Activated CD8-positive, alpha-beta memory T cell treated with anti-CD3 and anti-CD28 coated beads for 36 hours (primary cell): ENCODE measurements around the gene TMEM134. TPM values are rescaled to one million over a fixed set of nuclear protein-coding genes. Genes with fewer than 3 reads are reported as not detected.
"Not testable (repeated sequence)": the region's sequence is repeated elsewhere in the genome, so short reads cannot be mapped to it uniquely, and the experiment has no call there.

Experiments
- CTCF ChIA-PET: fragments of 350-600 bp; sonication (Branson Sonifier 250); formaldehyde crosslinking; loops from one replicate; lab custom pipeline; 2021; ENCODE audit warnings: antibody characterized with exemption; lab: Charles Lee
- POLR2A ChIA-PET: fragments of 350-600 bp; sonication (Branson Sonifier 250); formaldehyde crosslinking; loops from one replicate; lab custom pipeline; 2021; ENCODE audit warnings: antibody characterized with exemption; lab: Charles Lee
- total RNA-seq, 2 experiments: library from RNA; stranded (reverse); gene quantifications; one replicate each; pipeline ENCODE4 v1.2.3, GENCODE V29; 2021

The TMEM134 gene
- total RNA-seq, 2 experiments from 2014 or later = 46.4 to 47.7 TPM

- POLR2A ChIA-PET = interaction anchor here (0.7 to 2.1 kb wide), 3 partner anchors 14 to 71 kb away, joined by 3 to 6 read pairs (median 4); partner anchors contain the start of gene PITPNM1
Observed at GRCh38 chr11:67491276-67492068, 22.4 kb upstream of the TMEM134 start.

GRCh38 chr11:67490727-67491065 is 21.6 kb upstream of the TMEM134 start:
- ChIA-PET POLR2A (interaction anchor here (2.1 kb wide), 1 partner anchor 15 kb away, joined by 6 read pairs; the partner anchor contains the start of gene PITPNM1), CTCF (interaction anchor here (0.8 to 0.9 kb wide), 2 partner anchors 21 to 25 kb away, joined by 3 read pairs; partner anchors contain the start of gene TMEM134)

More at GRCh38 chr11:67491276-67492068, 22.4 kb upstream of the TMEM134 start:
- CTCF ChIA-PET = interaction anchor here (0.8 to 1.3 kb wide), 2 partner anchors 8 to 22 kb away, joined by 3 to 5 read pairs; partner anchors contain the start of genes AIP and TMEM134

GRCh38 chr11:67489885-67490726 is 21.1 kb upstream of the TMEM134 start:
- CTCF ChIA-PET = interaction anchor here (0.6 to 0.9 kb wide), 4 partner anchors 11 to 1602 kb away, joined by 3 read pairs; partner anchors contain the start of genes FIBP and TMEM134
- POLR2A ChIA-PET = interaction anchor here (2.1 kb wide), 1 partner anchor 15 kb away, joined by 6 read pairs; the partner anchor contains the start of gene PITPNM1

GRCh38 chr11:67489203-67489884 is 20.3 kb upstream of the TMEM134 start:
- POLR2A ChIA-PET = interaction anchor here (7.0 kb wide), 1 partner anchor 53 kb away, joined by 79 read pairs; the partner anchor contains the start of gene PTPRCAP
- CTCF ChIA-PET = interaction anchor here (0.6 to 0.9 kb wide), 4 partner anchors 11 to 1601 kb away, joined by 3 read pairs; partner anchors contain the start of genes FIBP and PITPNM1

GRCh38 chr11:67486481-67487195 is 17.6 kb upstream of the TMEM134 start:
- ChIA-PET CTCF (interaction anchor here (0.6 to 1.9 kb wide), 5 partner anchors 14 to 111 kb away, joined by 3 to 5 read pairs (median 4); partner anchors contain the start of genes PITPNM1 and PPP1CA), POLR2A (interaction anchor here (0.8 to 7.0 kb wide), 7 partner anchors 17 to 95 kb away, joined by 3 to 79 read pairs (median 5); partner anchors contain the start of genes PPP1CA, PTPRCAP and RAD9A)

- ChIA-PET CTCF (interaction anchor here (1.0 kb wide), 1 partner anchor 15 kb away, joined by 4 read pairs; no protein-coding TSS in a partner anchor), POLR2A (interaction anchor here (0.5 to 7.0 kb wide), 8 partner anchors 16 to 246 kb away, joined by 3 to 79 read pairs (median 4); partner anchors contain the start of genes CORO1B, PPP1CA and PTPRCAP)
Observed at GRCh38 chr11:67485873-67486361, 16.9 kb upstream of the TMEM134 start.

- ChIA-PET POLR2A (interaction anchor here (0.7 to 7.0 kb wide), 6 partner anchors 17 to 245 kb away, joined by 3 to 79 read pairs (median 6); partner anchors contain the start of gene PTPRCAP), CTCF (interaction anchor here (0.7 to 1.5 kb wide), 5 partner anchors 14 to 1975 kb away, joined by 3 to 5 read pairs (median 4); partner anchors contain the start of genes PPP1CA and PTPRCAP)
Observed at GRCh38 chr11:67484847-67485311, 15.8 kb upstream of the TMEM134 start.

- CTCF ChIA-PET = interaction anchor here (1.0 to 1.5 kb wide), 3 partner anchors 8 to 71 kb away, joined by 3 to 5 read pairs (median 5); partner anchors contain the start of gene PTPRCAP
- POLR2A ChIA-PET = interaction anchor here (0.5 to 7.0 kb wide), 11 partner anchors 16 to 315 kb away, joined by 3 to 79 read pairs (median 4); partner anchors contain the start of genes PPP1CA and PTPRCAP
Observed at GRCh38 chr11:67483831-67484665, 15.0 kb upstream of the TMEM134 start.

- POLR2A ChIA-PET = interaction anchor here (0.6 to 7.0 kb wide), 5 partner anchors 14 to 82 kb away, joined by 4 to 79 read pairs (median 6); partner anchors contain the start of genes PPP1CA, PTPRCAP and TMEM134
- CTCF ChIA-PET = interaction anchor here (0.7 to 1.5 kb wide), 5 partner anchors 9 to 70 kb away, joined by 3 to 5 read pairs (median 4); partner anchors contain the start of gene CDK2AP2
Observed at GRCh38 chr11:67482827-67483798, 14.1 kb upstream of the TMEM134 start, which contains the start of gene AIP. Gene AIP (plus strand): TSS chr11:67483026. CDS start chr11:67483159, 133 bp downstream.

- ChIA-PET POLR2A (interaction anchor here (1.1 to 7.0 kb wide), 3 partner anchors 14 to 62 kb away, joined by 4 to 79 read pairs (median 4); partner anchors contain the start of genes PTPRCAP and TMEM134), CTCF (interaction anchor here (0.7 to 1.4 kb wide), 4 partner anchors 10 to 43 kb away, joined by 3 to 5 read pairs (median 4); partner anchors contain the start of gene CDK2AP2)
Observed at GRCh38 chr11:67482275-67482826, 13.3 kb upstream of the TMEM134 start.

- ChIA-PET CTCF (interaction anchor here (1.4 kb wide), 1 partner anchor 12 kb away, joined by 3 read pairs; no protein-coding TSS in a partner anchor), POLR2A (interaction anchor here (0.7 kb wide), 1 partner anchor 39 kb away, joined by 12 read pairs; no protein-coding TSS in a partner anchor)
Observed at GRCh38 chr11:67477344-67478050, 8.4 kb upstream of the TMEM134 start.

GRCh38 chr11:67476692-67477091 is 7.6 kb upstream of the TMEM134 start:
- CTCF ChIA-PET = interaction anchor here (0.6 kb wide), 1 partner anchor 89 kb away, joined by 3 read pairs; no protein-coding TSS in a partner anchor

GRCh38 chr11:67472882-67473281 is 3.8 kb upstream of the TMEM134 start:
- ChIA-PET CTCF (interaction anchor here (0.5 kb wide), 1 partner anchor 26 kb away, joined by 5 read pairs; no protein-coding TSS in a partner anchor), POLR2A (no interaction called here)

More at GRCh38 chr11:67476692-67477091, 7.6 kb upstream of the TMEM134 start:
- POLR2A ChIA-PET = not testable (repeated sequence)
